K562 (cell line): ENCODE results near the gene NLRP9. TPM values are rescaled to one million over a fixed set of nuclear protein-coding genes. Genes with fewer than 3 reads are reported as not detected.

Experiments
- ATAC-seq: fragments of 200-7000 bp; cut with Tn5 transposase; 3 replicates; pipeline ENCODE4 v1.9.1; 2020; ENCODE audit warnings: moderate library complexity
- BruUV-seq: library from RNA; stranded (reverse); fragments of 400-500 nt; replicated peaks from 2 replicates; lab custom pipeline; 2021; lab: Mats Ljungman, UMichigan
- CTCF ChIA-PET: fragments of 300-600 bp; formaldehyde crosslinking; extraction: SDS; loops from one replicate; lab custom pipeline; 2021; ENCODE audit warnings: low intra/inter-chr PET ratio; lab: Yijun Ruan, JAX
- POLR2A ChIA-PET: fragments of 300-600, 350-650 bp; sonication (Branson Sonifier 250); formaldehyde crosslinking; extraction: SDS; loops from one replicate; lab custom pipeline; 2021; ENCODE audit warnings: antibody characterized with exemption, inconsistent platforms; lab: Yijun Ruan, JAX
- DNase-seq, 4 experiments: peaks; one replicate each; pipeline versions ENCODE4 v3.0.0 to v3.0.0-alpha.2; 2011 to 2018; ENCODE audit warnings: low spot score in 3 of 4, mixed read lengths in 3 of 4; ENCODE audit errors: extremely low read depth in 1 of 4
- FAIRE-seq: peaks from 2 replicates; lab custom pipeline; 2011; peaks lifted over from hg19 to GRCh38; lab: Jason Lieb, UNC
- H2AFZ ChIP-seq: 2 replicates; pipeline ENCODE4 v1.6.0; 2011; ENCODE audit warnings: low read depth, low read length, control low read depth, inconsistent platforms
- H3K27ac ChIP-seq: fragments of 200-600 bp; 3 replicates; pipeline ENCODE4 v1.8.0; 2011; ENCODE audit warnings: low read depth, mild to moderate bottlenecking, control low read depth, inconsistent platforms, low read length, moderate library complexity, mixed read lengths; ENCODE audit errors: extremely low read depth
- H3K27me3 ChIP-seq, 2 experiments: fragments of 300-600 bp in 1 of 2; 2 replicates in 1 of 2; 3 replicates in 1 of 2; pipeline versions ENCODE4 v1.6.0 to v1.8.0; 2011; ENCODE audit warnings: inconsistent platforms in 2 of 2, low read length in 2 of 2, mild to moderate bottlenecking in 1 of 2, mixed read lengths in 1 of 2, moderate library complexity in 1 of 2; ENCODE audit not compliant: control insufficient read depth in 2 of 2, insufficient read depth in 2 of 2
- H3K36me3 ChIP-seq: fragments of 300-600 bp; 3 replicates; pipeline ENCODE4 v1.8.0; 2011; ENCODE audit warnings: mild to moderate bottlenecking, low read length, inconsistent platforms; ENCODE audit not compliant: control insufficient read depth, insufficient read depth
- H3K4me1 ChIP-seq, 2 experiments: fragments of 200-600 bp in 1 of 2; replicated peaks in 1 of 2; 2 replicates in 1 of 2; 3 replicates in 1 of 2; pipeline versions ENCODE4 v1.5.1 to v1.8.0; 2011; ENCODE audit warnings: inconsistent platforms in 2 of 2, low read length in 2 of 2, mild to moderate bottlenecking in 1 of 2, mixed read lengths in 1 of 2, moderate library complexity in 1 of 2; ENCODE audit not compliant: control insufficient read depth in 2 of 2, insufficient read depth in 2 of 2
- H3K4me2 ChIP-seq: 2 replicates; pipeline ENCODE4 v1.6.1; 2011; ENCODE audit warnings: low read length, control low read depth, inconsistent platforms, mixed read lengths; ENCODE audit not compliant: insufficient read depth
- H3K4me3 ChIP-seq: fragments of 200-600 bp; sonication (generic), shearing (Covaris generic); 2 replicates; pipeline ENCODE4 v1.5.1; 2016; ENCODE audit warnings: control low read depth, inconsistent platforms
- H3K79me2 ChIP-seq: fragments of 200-600 bp; 3 replicates; pipeline ENCODE4 v1.8.0; 2011; ENCODE audit warnings: low read length, inconsistent platforms; ENCODE audit not compliant: control insufficient read depth, insufficient read depth
- H3K9ac ChIP-seq, 2 experiments: 2 replicates each; pipeline versions ENCODE4 v1.6.0 to v1.6.1; 2011; ENCODE audit warnings: low read depth in 2 of 2, low read length in 2 of 2, control low read depth in 1 of 2, inconsistent platforms in 1 of 2, mild to moderate bottlenecking in 1 of 2, mixed read lengths in 1 of 2; ENCODE audit not compliant: insufficient read depth in 1 of 2
- H3K9me1 ChIP-seq: one replicate; pipeline ENCODE4 v1.6.0; 2011; ENCODE audit warnings: inconsistent platforms, mild to moderate bottlenecking, low read length, moderate library complexity; ENCODE audit not compliant: control insufficient read depth, insufficient read depth
- H3K9me3 ChIP-seq: replicated peaks from 2 replicates; pipeline ENCODE4 v1.5.1; 2011; ENCODE audit warnings: low read depth, low read length, inconsistent platforms; ENCODE audit not compliant: control insufficient read depth, insufficient read depth
- H4K20me1 ChIP-seq: replicated peaks from 2 replicates; pipeline ENCODE4 v1.6.1; 2011; ENCODE audit warnings: low read length, inconsistent platforms, mixed read lengths; ENCODE audit not compliant: control insufficient read depth, insufficient read depth
- CHD2 ChIP-seq: IDR thresholded peaks from 2 replicates; pipeline ENCODE4 v1.6.1; 2011; ENCODE audit warnings: low read depth, low read length
- KDM4B ChIP-seq, 2 experiments: fragments of 450-650 bp in 1 of 2; sonication (generic) in 1 of 2; IDR thresholded peaks; 2 replicates each; pipeline ENCODE4 v1.6.1; 2016 to 2017; ENCODE audit warnings: borderline replicate concordance in 2 of 2, antibody characterized with exemption in 1 of 2, low read depth in 1 of 2, mild to moderate bottlenecking in 1 of 2
- MAZ ChIP-seq, 2 experiments: fragments of 450-650 bp in 1 of 2; sonication (generic) in 1 of 2; formaldehyde crosslinking; IDR thresholded peaks in 1 of 2; conservative IDR thresholded peaks in 1 of 2; 2 replicates each; pipeline versions ENCODE4 v1.4.0 to v1.5.0; 2020; ENCODE audit warnings: mild to moderate bottlenecking in 1 of 2, missing genetic modification reagents in 1 of 2
- MEIS2 ChIP-seq: fragments of 450-650 bp; IDR thresholded peaks from 2 replicates; pipeline ENCODE4 v1.6.1; 2014; ENCODE audit warnings: mild to moderate bottlenecking; ENCODE audit not compliant: partially characterized antibody
- RBM25 ChIP-seq: fragments of 200-400 bp; formaldehyde crosslinking; IDR thresholded peaks from 2 replicates; pipeline ENCODE4 v1.6.1; 2018; ENCODE audit warnings: low read length, low read depth, moderate library complexity; ENCODE audit not compliant: severe bottlenecking
- SAP30 ChIP-seq: fragments of 200-600 bp; sonication (generic); IDR thresholded peaks from 2 replicates; pipeline ENCODE4 v1.6.1; 2012; ENCODE audit warnings: borderline replicate concordance, low read depth, mild to moderate bottlenecking, moderate library complexity, low read length, control low read depth, inconsistent platforms; ENCODE audit not compliant: insufficient read depth, poor library complexity, severe bottlenecking
- TAF1 ChIP-seq: IDR thresholded peaks from 2 replicates; pipeline ENCODE4 v1.6.1; 2011; ENCODE audit warnings: mild to moderate bottlenecking, low read length, moderate library complexity; ENCODE audit not compliant: insufficient read depth, control insufficient read depth, severe bottlenecking; ENCODE audit errors: extremely low read depth
- TSC22D4 ChIP-seq: fragments of 450-650 bp; IDR thresholded peaks from 2 replicates; pipeline ENCODE4 v1.6.1; 2016; ENCODE audit warnings: missing genetic modification characterization, missing biosample characterization, control low read depth
- ZNF212 ChIP-seq: fragments of 450-650 bp; formaldehyde crosslinking; IDR thresholded peaks from 2 replicates; pipeline ENCODE4 v1.4.0; 2020; ENCODE audit warnings: mild to moderate bottlenecking
- ZNF431 ChIP-seq: sonication (generic); formaldehyde crosslinking; IDR thresholded peaks from 2 replicates; pipeline ENCODE4 v1.8.0; 2022; ENCODE audit warnings: mild to moderate bottlenecking, missing genetic modification reagents
- ZNF717 ChIP-seq: fragments of 250-450 bp; sonication (Bioruptor Pico); IDR thresholded peaks from 2 replicates; pipeline ENCODE4 v1.5.0; 2021
- ZNF830 ChIP-seq: fragments of 250-450 bp; sonication (Bioruptor Pico); IDR thresholded peaks from 2 replicates; pipeline ENCODE4 v1.5.0; 2021; ENCODE audit warnings: mild to moderate bottlenecking
- WGBS: fragments of 100-300 bp; shearing (Covaris generic); methylation state at CpG from one replicate; pipeline ENCODE4 v1.1.6; 2016; ENCODE audit warnings: low coverage, mixed read lengths; ENCODE audit not compliant: insufficient coverage; ENCODE audit errors: missing lambda C conversion rate; 5-methylcytosine and 5-hydroxymethylcytosine counted together
- in situ Hi-C: fragments of 300-500 bp; cut with MboI; formaldehyde crosslinking; loops from 4 replicates; pipeline ENCODE4 v1.15.0; 2018; ENCODE audit warnings: inconsistent platforms, mixed read lengths
- intact Hi-C: fragments of 100-400 bp; cut with micrococcal nuclease; formaldehyde crosslinking; loops from 2 replicates; pipeline ENCODE4 v1.14.2; 2022
- polyA plus RNA-seq, 8 experiments: library from polyadenylated mRNA; depleted of rRNA in 4 of 8; stranded (reverse) in 5 of 8; unstranded in 3 of 8; fragments of >200 nt; fragmentation: Nextera tagmentation in 2 of 8; fragmentation: Illumina TruSeq in 1 of 8; extraction: Ambion mirVana in 2 of 8; extraction: Trizol in 1 of 8; gene quantifications; 2 replicates each; pipeline versions ENCODE4 v1.2.1 to v1.2.3, GENCODE V29; 2011 to 2014; ENCODE audit warnings: inconsistent platforms in 1 of 8, missing spikeins in 1 of 8
- total RNA-seq, 7 experiments: library from RNA; depleted of rRNA in 6 of 7; stranded (reverse); fragments of >200 nt in 6 of 7; fragmentation: Illumina TruSeq in 2 of 7; extraction: Trizol in 2 of 7; gene quantifications; 2 replicates each; pipeline versions ENCODE4 v1.2.1 to v1.2.3, GENCODE V29; 2011 to 2021; ENCODE audit warnings: low replicate concordance in 1 of 7

NLRP9 gene
- total and polyA plus RNA-seq, 9 of the 15 experiments (the other 6 are each of a cell fraction or from before 2014, with no cell fraction given) = not detected

GRCh38 chr19:55683449-55684261 lies 54.5 kb downstream of the NLRP9 start:
- POLR2A ChIA-PET = interaction anchor here (0.6 kb wide), 1 partner anchor 15 kb away, joined by 3 read pairs; no protein-coding TSS in a partner anchor
- no peak overlapping the region for H3K27ac ChIP-seq
- H3K4me3 ChIP-seq = no peak overlapping the region
- H3K27me3 ChIP-seq = no peaks in the 10 kb centered on the region
- H3K9me3 ChIP-seq = no peaks in the 10 kb centered on the region
- CTCF ChIA-PET = no interaction called here
- in situ Hi-C loops (no loop called here), intact Hi-C loops (no loop called here)
- H3K9ac ChIP-seq = no peak overlapping the region
- no TSS peak for BruUV-seq
- TF ChIP-seq ZNF431 (CRISPR knock-in tag) (no peak), ZNF830 (CRISPR knock-in tag) (no peak), KDM4B (IDR thresholded peaks at IDR 0.05; ENCODE audit: borderline replicate concordance in 2 of 2, low read depth in 1 of 2) (no peak), MAZ (CRISPR knock-in tag; conservative IDR thresholded peaks at IDR 0.05 in 1 of 2, IDR thresholded peaks at IDR 0.05 in 1 of 2) (no peak), TSC22D4 (tag) (no peak), TAF1 (no peak), MEIS2 (no peak), SAP30 (no peak), ZNF717 (CRISPR knock-in tag) (no peak), RBM25 (no peak), ZNF212 (no peak), CHD2 (no peak)
- H2AFZ ChIP-seq = no peak overlapping the region
- no peak overlapping the region for H3K4me2 ChIP-seq
- H3K4me1 ChIP-seq = peaks cover 0 to 51% of the 10 kb centered on the region in 2 experiments; a peak in 3 of 5 replicates
- peaks cover 52% of the 10 kb centered on the region for H3K79me2 ChIP-seq
- FAIRE-seq = no peak
- ATAC-seq = no peak
- H3K36me3 ChIP-seq = peaks cover 86% of the 10 kb centered on the region; the same call in 2 of the 3 replicates
- no peak for DNase-seq
- peaks cover 40% of the 10 kb centered on the region for H4K20me1 ChIP-seq
- 89% methylated on average over 20 of the region's 22 CpGs for WGBS
- H3K9me1 ChIP-seq = peaks cover 1% of the 10 kb centered on the region
